HCT116 (cell line): Measurements from ENCODE around the gene TMEM131. TPM values are rescaled to one million over a fixed set of nuclear protein-coding genes. Genes with fewer than 3 reads are reported as not detected.

Experiments used
- ATAC-seq: fragments of 200-7000 bp; cut with Tn5 transposase; 2 replicates; pipeline ENCODE4 v1.9.1; 2020; ENCODE audit warnings: mild to moderate bottlenecking, moderate library complexity
- BruUV-seq: library from RNA; stranded (reverse); fragments of 400-500 nt; replicated peaks from 2 replicates; lab custom pipeline; 2021; lab: Mats Ljungman, UMichigan
- CTCF ChIA-PET: fragments of 300-600 bp; sonication (Branson Sonifier 250); formaldehyde crosslinking; loops from one replicate; lab custom pipeline; 2021; ENCODE audit warnings: antibody characterized with exemption; lab: Charles Lee
- POLR2A ChIA-PET: fragments of 300-600, 350-600 bp; sonication (Branson Sonifier 250); formaldehyde crosslinking; loops from one replicate; lab custom pipeline; 2021; ENCODE audit warnings: antibody characterized with exemption; lab: Charles Lee
- RAD21 ChIA-PET, 2 experiments: fragments of 300-600 bp; sonication (Branson Sonifier 250); formaldehyde crosslinking; loops; one replicate each; lab custom pipeline; 2023; ENCODE audit warnings: low total read pairs in 2 of 2; ENCODE audit not compliant: uncharacterized antibody in 2 of 2, unreplicated experiment in 2 of 2, low non-redundant PET in 1 of 2; lab: Charles Lee
- DNase-seq: peaks from one replicate; pipeline ENCODE4 v3.0.0-alpha.2; 2010; ENCODE audit warnings: low read depth, low spot score
- H2AFZ ChIP-seq: fragments of 200-600 bp; shearing (Covaris generic), sonication (generic); 2 replicates; pipeline ENCODE4 v1.6.1; 2017; ENCODE audit warnings: low read depth, mixed run types, mixed read lengths, antibody characterized with exemption, low read length; ENCODE audit not compliant: poor library complexity, severe bottlenecking
- H3K27ac ChIP-seq: 2 replicates; pipeline ENCODE4 v1.5.1; 2012; ENCODE audit warnings: low read depth, low read length
- H3K27me3 ChIP-seq: fragments of 200-600 bp; sonication (generic); 2 replicates; pipeline ENCODE4 v1.6.1; 2016; ENCODE audit warnings: mixed run types, low read length, mixed read lengths; ENCODE audit not compliant: insufficient read depth
- H3K36me3 ChIP-seq, 2 experiments: fragments of 200-500 bp in 1 of 2; fragments of 200-600 bp in 1 of 2; sonication (Bioruptor generic) in 1 of 2; sonication (generic) in 1 of 2; 2 replicates each; pipeline versions ENCODE4 v1.5.1 to v1.6.1; 2014 to 2016; ENCODE audit warnings: low read length in 2 of 2, inconsistent platforms in 1 of 2, mixed read lengths in 1 of 2, mixed run types in 1 of 2; ENCODE audit not compliant: insufficient read depth in 2 of 2, control insufficient read depth in 1 of 2
- H3K4me1 ChIP-seq, 2 experiments: fragments of 200-600 bp in 1 of 2; sonication (generic) in 1 of 2; 2 replicates each; pipeline versions ENCODE4 v1.5.1 to v1.6.1; 2012 to 2017; ENCODE audit warnings: low read length in 2 of 2, inconsistent platforms in 1 of 2, mild to moderate bottlenecking in 1 of 2, mixed read lengths in 1 of 2, mixed run types in 1 of 2, moderate library complexity in 1 of 2; ENCODE audit not compliant: insufficient read depth in 2 of 2, control insufficient read depth in 1 of 2
- H3K4me2 ChIP-seq: fragments of 200-600 bp; sonication (generic); 2 replicates; pipeline ENCODE4 v1.6.1; 2017; ENCODE audit warnings: mixed run types, low read length, mixed read lengths
- H3K4me3 ChIP-seq, 2 experiments: fragments of 200-600 bp in 1 of 2; sonication (generic) in 1 of 2; replicated peaks in 1 of 2; 2 replicates each; pipeline ENCODE4 v1.5.1; 2011 to 2016; ENCODE audit warnings: low read length in 2 of 2, control low read depth in 1 of 2, low read depth in 1 of 2, mild to moderate bottlenecking in 1 of 2, mixed read lengths in 1 of 2, mixed run types in 1 of 2
- H3K79me2 ChIP-seq: fragments of 200-600 bp; sonication (generic); 2 replicates; pipeline ENCODE4 v1.6.1; 2017; ENCODE audit warnings: mild to moderate bottlenecking, mixed run types, low read length, moderate library complexity, mixed read lengths; ENCODE audit not compliant: insufficient read depth
- H3K9ac ChIP-seq: fragments of 200-600 bp; sonication (generic); 2 replicates; pipeline ENCODE4 v1.6.1; 2016; ENCODE audit warnings: low read length, mixed read lengths
- H3K9me2 ChIP-seq: fragments of 200-600 bp; sonication (generic), shearing (Covaris generic); 2 replicates; pipeline ENCODE4 v1.6.1; 2017; ENCODE audit warnings: mixed run types, mild to moderate bottlenecking, moderate library complexity; ENCODE audit not compliant: insufficient read depth
- H3K9me3 ChIP-seq, 2 experiments: fragments of 200-500 bp in 1 of 2; fragments of 200-600 bp in 1 of 2; sonication (Bioruptor generic) in 1 of 2; sonication (generic) in 1 of 2; 2 replicates each; pipeline ENCODE4 v1.6.1; 2014 to 2017; ENCODE audit warnings: low read length in 2 of 2, mixed read lengths in 2 of 2, inconsistent platforms in 1 of 2, low read depth in 1 of 2, mild to moderate bottlenecking in 1 of 2, mixed run types in 1 of 2, moderate library complexity in 1 of 2; ENCODE audit not compliant: control insufficient read depth in 1 of 2, insufficient read depth in 1 of 2
- H4K20me1 ChIP-seq: fragments of 200-600 bp; sonication (generic), shearing (Covaris generic); 2 replicates; pipeline ENCODE4 v1.6.1; 2017; ENCODE audit warnings: mixed run types, mild to moderate bottlenecking, moderate library complexity; ENCODE audit not compliant: insufficient read depth
- CEBPB ChIP-seq: IDR thresholded peaks from 2 replicates; pipeline ENCODE4 v1.6.1; 2012; ENCODE audit warnings: low read depth
- EGR1 ChIP-seq: IDR thresholded peaks from 2 replicates; pipeline ENCODE4 v1.6.1; 2012; ENCODE audit warnings: low read depth
- ELF1 ChIP-seq: IDR thresholded peaks from 2 replicates; pipeline ENCODE4 v1.6.1; 2012; ENCODE audit warnings: low read depth, borderline replicate concordance
- EZH2 ChIP-seq: fragments of 200-600 bp; sonication (generic); IDR thresholded peaks from 2 replicates; pipeline ENCODE4 v1.6.1; 2017; ENCODE audit warnings: antibody characterized with exemption, mixed run types
- EZH2phosphoT487 ChIP-seq: fragments of 200-600 bp; IDR thresholded peaks from 2 replicates; pipeline ENCODE4 v1.6.1; 2018; ENCODE audit warnings: antibody characterized with exemption, borderline replicate concordance
- FOSL1 ChIP-seq: IDR thresholded peaks from 2 replicates; pipeline ENCODE4 v1.6.1; 2012; ENCODE audit warnings: low read depth
- JUND ChIP-seq: IDR thresholded peaks from 2 replicates; pipeline ENCODE4 v1.6.1; 2012
- POLR2A ChIP-seq: IDR thresholded peaks from 2 replicates; pipeline ENCODE4 v1.7.0; 2011; ENCODE audit warnings: borderline replicate concordance; ENCODE audit not compliant: insufficient read depth, insufficient read length; ENCODE audit errors: extremely low read depth
- POLR2AphosphoS5 ChIP-seq: IDR thresholded peaks from 2 replicates; pipeline ENCODE4 v1.6.1; 2011; ENCODE audit warnings: mild to moderate bottlenecking, low read depth, low read length, moderate library complexity
- RAD21 ChIP-seq: IDR thresholded peaks from 2 replicates; pipeline ENCODE4 v1.6.1; 2012; ENCODE audit warnings: low read depth, mild to moderate bottlenecking
- SIN3A ChIP-seq: IDR thresholded peaks from 2 replicates; pipeline ENCODE4 v1.6.1; 2012; ENCODE audit warnings: low read depth
- SP1 ChIP-seq: IDR thresholded peaks from 2 replicates; pipeline ENCODE4 v1.6.1; 2012; ENCODE audit warnings: low read depth
- TCF7L2 ChIP-seq: IDR thresholded peaks from 2 replicates; pipeline ENCODE4 v1.7.0; 2011; ENCODE audit warnings: borderline replicate concordance, inconsistent platforms; ENCODE audit not compliant: insufficient read depth, insufficient read length; ENCODE audit errors: extremely low read depth
- YY1 ChIP-seq: IDR thresholded peaks from 2 replicates; pipeline ENCODE4 v1.6.1; 2011; ENCODE audit warnings: low read length, low read depth, moderate library complexity, mild to moderate bottlenecking; ENCODE audit not compliant: insufficient replicate concordance; ENCODE audit errors: extremely low read depth
- ZFX ChIP-seq: fragments of 450-650 bp; IDR thresholded peaks from 2 replicates; pipeline ENCODE4 v1.6.1; 2017
- ZNF274 ChIP-seq: fragments of 200-500 bp; sonication (Bioruptor generic); IDR thresholded peaks from 2 replicates; pipeline ENCODE4 v1.6.1; 2014; ENCODE audit warnings: mild to moderate bottlenecking, low read depth, low read length, inconsistent platforms
- intact Hi-C: fragments of 100-400 bp; cut with micrococcal nuclease; formaldehyde crosslinking; loops from 2 replicates; pipeline ENCODE4 v1.10.0; 2022
- total RNA-seq: library from RNA; stranded (reverse); gene quantifications from one replicate; pipeline ENCODE4 v1.2.1, GENCODE V29; 2021; ENCODE audit not compliant: unreplicated experiment
- TF ChIP-seq, protein P1 (sequence below): IDR thresholded peaks from 2 replicates; pipeline ENCODE4 v1.6.1; 2012

Gene TMEM131
- total RNA-seq, 1 experiment from 2014 or later = 51.5 TPM

DNA sequence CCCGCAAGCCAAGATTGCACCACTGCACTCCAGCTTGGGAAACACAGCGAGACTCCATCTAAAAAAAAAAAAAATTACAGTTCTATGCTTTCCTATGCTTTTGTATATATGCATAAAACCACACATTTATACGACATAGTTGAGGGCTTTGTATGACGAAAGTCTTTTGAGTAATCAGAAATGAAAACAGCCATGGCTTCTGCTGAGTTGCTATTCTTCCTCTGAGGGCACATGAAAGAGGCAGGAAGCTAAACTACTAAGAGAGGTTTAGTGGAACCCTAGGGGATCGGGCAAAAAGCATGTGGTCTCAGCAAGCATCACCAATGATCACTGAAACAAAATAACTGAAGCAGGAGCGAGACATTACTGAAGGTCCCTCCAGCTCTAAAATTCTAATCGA lies 182.8 kb downstream of the TMEM131 start:
- BruUV-seq = no TSS peak

DNA sequence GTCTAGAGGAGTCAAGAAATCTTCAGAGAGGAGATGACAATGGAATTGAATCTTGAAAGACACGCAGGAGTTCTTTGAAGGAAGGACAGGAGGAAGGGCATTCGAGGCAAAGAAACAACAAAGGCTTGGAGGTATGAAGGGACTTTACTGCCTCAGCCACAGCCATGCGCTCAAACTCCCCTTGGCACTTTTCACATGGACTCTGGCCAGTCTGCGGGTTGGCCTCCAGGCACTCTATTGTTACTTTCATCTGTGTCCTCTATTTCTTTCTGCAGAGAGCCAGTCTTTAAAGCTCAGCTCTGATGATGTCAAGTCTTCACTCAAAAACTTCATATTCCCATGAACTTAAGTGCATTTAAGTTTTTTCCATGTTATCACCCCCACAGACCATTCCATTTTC lies 186.9 kb downstream of the TMEM131 start:
- no peak overlapping the region for H2AFZ ChIP-seq
- ATAC-seq (no peak), DNase-seq (no peak)
- H3K27me3 ChIP-seq = no peaks in the 10 kb centered on the region
- H3K27ac ChIP-seq = no peak overlapping the region
- ChIA-PET POLR2A (no interaction called here), CTCF (no interaction called here), RAD21 (no interaction called here)
- H3K9ac ChIP-seq = no peak overlapping the region
- no peaks in the 10 kb centered on the region for H3K9me3 ChIP-seq
- H3K4me2 ChIP-seq = no peak overlapping the region
- TSS peak; percentile 18 for BruUV-seq
- intact Hi-C loops = loop anchor here (5.0 kb wide), 2 partner anchors 278 to 368 kb away; partner anchors contain the start of gene VWA3B
- H3K9me2 ChIP-seq = no peaks in the 10 kb centered on the region
- no peaks in the 10 kb centered on the region for H4K20me1 ChIP-seq
- H3K4me3 ChIP-seq = no peak overlapping the region
- peaks cover 0 to 9% of the 10 kb centered on the region in 2 experiments; a peak in 1 of 4 replicates for H3K4me1 ChIP-seq
- TF ChIP-seq CEBPB = no peak
- TF ChIP-seq EZH2 = no peak
- H3K36me3 ChIP-seq = peaks cover 11 to 34% of the 10 kb centered on the region in 2 experiments; a peak in 2 of 4 replicates
- H3K79me2 ChIP-seq = no peaks in the 10 kb centered on the region

More for the DNA sequence above, 182.8 kb downstream of the TMEM131 start:
- H3K4me1 ChIP-seq = no peaks in the 10 kb centered on the region
- no peaks in the 10 kb centered on the region for H3K27me3 ChIP-seq
- no peaks in the 10 kb centered on the region for H4K20me1 ChIP-seq
- no peak overlapping the region for H3K4me2 ChIP-seq
- H2AFZ ChIP-seq = no peak overlapping the region
- no peaks in the 10 kb centered on the region for H3K9me3 ChIP-seq
- no peaks in the 10 kb centered on the region for H3K9me2 ChIP-seq
- no peaks in the 10 kb centered on the region for H3K79me2 ChIP-seq
- TF ChIP-seq EGR1 (no peak), ELF1 (no peak), RAD21 (no peak), TCF7L2 (no peak), POLR2A (no peak), SIN3A (no peak), ZFX (no peak), POLR2AphosphoS5 (no peak), FOSL1 (no peak), ZNF274 (no peak), JUND (no peak), SP1 (no peak), CEBPB (no peak), EZH2 (no peak), YY1 (no peak), EZH2phosphoT487 (no peak)
- TF ChIP-seq, protein P1, sequence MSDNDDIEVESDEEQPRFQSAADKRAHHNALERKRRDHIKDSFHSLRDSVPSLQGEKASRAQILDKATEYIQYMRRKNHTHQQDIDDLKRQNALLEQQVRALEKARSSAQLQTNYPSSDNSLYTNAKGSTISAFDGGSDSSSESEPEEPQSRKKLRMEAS = no peak
- peaks cover 9 to 28% of the 10 kb centered on the region in 2 experiments; a peak in 2 of 4 replicates for H3K36me3 ChIP-seq
- POLR2A ChIA-PET = no interaction called here
- RAD21 ChIA-PET = no interaction called here
- ATAC-seq (no peak), DNase-seq (no peak)
- CTCF ChIA-PET = interaction anchor here (1.0 kb wide), 1 partner anchor 456 kb away, joined by 3 read pairs; no protein-coding TSS in a partner anchor
- no peak overlapping the region for H3K27ac ChIP-seq
- intact Hi-C loops = no loop called here
- no peak overlapping the region for H3K4me3 ChIP-seq
- no peak overlapping the region for H3K9ac ChIP-seq
